NCI-H748 (cell line): ENCODE measurements around the gene CCT6B.

Experiments
- DNase-seq: peaks from one replicate; lab custom pipeline; 2025; ENCODE audit not compliant: unreplicated experiment; lab: John Stamatoyannopoulos, UW

The CCT6B gene

GRCh38 chr17:34885076-34885475 is 76.2 kb downstream of the CCT6B start:
- no peak for DNase-seq

DNA sequence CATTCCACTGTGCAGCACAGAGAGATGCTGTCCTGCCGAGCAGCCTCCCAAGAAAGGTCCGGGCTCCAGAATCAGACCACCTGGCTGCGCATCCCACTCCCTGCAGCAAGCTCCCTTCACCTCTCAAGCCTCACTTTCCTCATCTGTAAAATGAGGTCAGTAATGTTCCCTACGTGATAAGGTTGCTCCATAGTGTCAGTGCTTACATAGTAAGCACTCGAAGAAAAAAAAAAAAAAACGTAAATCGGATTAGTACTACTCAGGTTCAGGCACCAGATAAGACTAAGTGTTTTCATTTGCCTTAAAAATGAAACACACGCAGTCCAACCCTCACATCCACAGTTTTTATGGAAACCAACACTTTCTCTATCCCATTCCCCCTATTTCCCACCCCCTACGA is 76.7 kb downstream of the CCT6B start:
- DNase-seq: no peak

GRCh38 chr17:34883106-34884000 is 77.9 kb downstream of the CCT6B start:
- DNase-seq: no peak

GRCh38 chr17:34879146-34879545 is 82.1 kb downstream of the CCT6B start:
- no peak for DNase-seq
